CD4-positive, alpha-beta T cell treated with Interleukin-6 at 100 ng/mL for 8 hours (primary cell): ENCODE measurements around the gene TRAPPC12.

ENCODE experiments used
- DNase-seq: peaks from one replicate; pipeline ENCODE4 v3.0.0-alpha.2; 2020; ENCODE audit warnings: mixed read lengths, low spot score

The TRAPPC12 gene

GRCh38 chr2:3470166-3470651 lies 90.7 kb downstream of the TRAPPC12 start:
- no peak for DNase-seq

GRCh38 chr2:3470856-3471737 lies 91.6 kb downstream of the TRAPPC12 start:
- DNase-seq = no peak

DNA sequence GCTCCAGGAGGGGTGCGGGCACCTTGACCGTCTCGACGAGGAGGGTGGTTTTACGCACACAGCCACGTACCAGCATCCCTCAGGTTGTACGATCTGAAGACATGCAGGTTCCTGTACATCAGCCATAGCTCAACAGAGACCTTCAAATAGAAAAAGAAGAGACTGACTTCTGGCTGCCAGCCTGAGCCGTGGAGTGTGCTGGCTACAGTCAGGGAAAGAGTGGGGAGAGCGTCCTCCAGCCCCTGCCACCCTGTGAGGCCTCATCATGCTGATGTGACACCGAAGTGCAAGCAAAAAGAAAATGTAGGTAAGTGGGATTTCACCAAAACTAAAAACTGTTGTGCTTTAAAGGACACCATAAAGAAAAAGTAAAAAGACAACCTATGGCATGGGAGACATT lies 92.8 kb downstream of the TRAPPC12 start:
- DNase-seq = no peak

GRCh38 chr2:3472966-3473365 lies 93.5 kb downstream of the TRAPPC12 start:
- DNase-seq = no peak

DNA sequence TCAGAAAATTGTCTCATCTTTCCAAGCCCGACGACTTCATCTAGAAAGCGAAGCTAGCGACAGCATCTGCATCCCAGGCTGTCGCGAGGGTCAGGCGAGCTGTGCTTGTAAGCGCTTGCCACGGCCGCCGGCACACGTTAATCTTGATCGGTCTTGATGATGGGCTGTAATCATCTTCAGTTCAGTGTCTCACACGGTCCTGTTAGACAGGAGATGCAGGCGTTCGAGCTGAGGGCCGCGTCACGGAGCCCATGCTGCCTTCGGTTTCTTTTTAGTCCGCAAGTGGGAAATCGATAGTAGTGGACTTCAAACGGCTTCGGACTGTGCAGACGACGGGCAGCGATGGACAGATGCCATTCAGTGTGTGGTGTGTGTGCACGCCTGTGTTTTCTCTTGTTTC lies 96.3 kb downstream of the TRAPPC12 start:
- DNase-seq = no peak

DNA sequence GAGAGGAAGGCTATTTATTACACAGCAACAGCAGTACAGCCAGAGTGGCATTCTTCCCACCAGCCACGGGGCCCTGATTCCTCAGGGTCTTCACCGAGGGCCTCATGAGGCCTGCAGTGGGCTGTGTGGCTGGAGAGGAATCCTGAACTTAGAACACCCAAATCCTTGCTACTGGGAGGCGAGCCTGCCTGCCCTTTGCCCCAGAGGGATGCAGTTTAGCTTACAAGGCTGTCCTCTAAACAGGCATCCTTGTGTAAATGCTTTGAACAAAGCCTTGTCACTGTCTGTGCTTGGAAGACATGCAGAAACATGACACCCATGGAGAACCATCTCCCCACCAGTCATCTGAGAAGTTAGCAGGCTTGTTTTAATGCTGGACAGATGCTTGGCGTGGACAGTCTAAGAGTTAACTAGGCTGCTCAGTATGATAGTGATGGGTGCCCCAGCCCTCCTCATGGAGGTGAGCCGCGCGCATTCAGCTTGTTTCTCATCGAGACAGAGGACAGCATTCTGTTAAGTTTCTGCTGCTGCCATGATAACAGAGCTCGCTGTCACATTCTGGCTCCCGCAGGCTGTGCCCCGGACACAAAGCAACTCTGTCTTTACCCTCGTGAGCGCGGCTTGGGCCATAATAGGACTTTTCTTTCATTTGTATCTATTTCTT lies 97.0 kb downstream of the TRAPPC12 start:
- DNase-seq = no peak

DNA sequence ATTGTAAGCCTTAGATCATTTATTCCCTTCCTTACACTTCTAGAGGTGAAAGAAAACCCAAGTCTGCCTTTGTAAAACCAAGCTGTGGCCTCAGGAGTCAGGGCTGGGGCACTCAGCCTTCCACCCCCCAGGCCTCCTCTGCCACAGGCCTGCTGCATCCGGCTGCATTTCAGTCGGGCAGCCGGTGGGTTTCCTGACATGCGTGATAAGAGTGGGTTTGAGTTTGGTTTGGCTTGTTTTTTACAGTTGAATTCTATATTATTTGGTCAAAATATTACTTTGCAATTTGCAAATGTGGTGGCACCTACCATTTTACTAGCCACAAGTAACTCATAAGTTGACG lies 97.5 kb downstream of the TRAPPC12 start:
- DNase-seq = no peak

DNA sequence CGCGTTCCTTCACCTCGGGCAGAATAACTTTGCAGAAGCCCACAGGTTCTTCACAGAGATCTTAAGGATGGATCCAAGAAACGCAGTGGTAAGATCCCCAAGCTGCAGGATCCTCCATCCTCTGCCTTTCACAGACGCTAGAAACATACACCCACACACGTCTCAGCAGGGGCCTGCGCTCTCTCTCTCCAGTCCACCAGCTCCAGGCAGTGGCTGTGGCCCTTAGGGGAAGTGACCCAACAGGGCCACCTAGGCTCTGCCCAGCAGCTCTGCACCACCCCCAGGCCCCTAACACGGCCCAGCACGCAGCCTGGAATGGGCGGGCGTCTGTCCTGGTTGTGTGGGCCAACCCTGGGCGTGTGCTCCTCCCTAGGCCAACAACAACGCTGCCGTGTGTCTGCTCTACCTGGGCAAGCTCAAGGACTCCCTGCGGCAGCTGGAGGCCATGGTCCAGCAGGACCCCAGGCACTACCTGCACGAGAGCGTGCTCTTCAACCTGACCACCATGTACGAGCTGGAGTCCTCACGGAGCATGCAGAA lies 99.4 kb downstream of the TRAPPC12 start:
- DNase-seq = no peak

DNA sequence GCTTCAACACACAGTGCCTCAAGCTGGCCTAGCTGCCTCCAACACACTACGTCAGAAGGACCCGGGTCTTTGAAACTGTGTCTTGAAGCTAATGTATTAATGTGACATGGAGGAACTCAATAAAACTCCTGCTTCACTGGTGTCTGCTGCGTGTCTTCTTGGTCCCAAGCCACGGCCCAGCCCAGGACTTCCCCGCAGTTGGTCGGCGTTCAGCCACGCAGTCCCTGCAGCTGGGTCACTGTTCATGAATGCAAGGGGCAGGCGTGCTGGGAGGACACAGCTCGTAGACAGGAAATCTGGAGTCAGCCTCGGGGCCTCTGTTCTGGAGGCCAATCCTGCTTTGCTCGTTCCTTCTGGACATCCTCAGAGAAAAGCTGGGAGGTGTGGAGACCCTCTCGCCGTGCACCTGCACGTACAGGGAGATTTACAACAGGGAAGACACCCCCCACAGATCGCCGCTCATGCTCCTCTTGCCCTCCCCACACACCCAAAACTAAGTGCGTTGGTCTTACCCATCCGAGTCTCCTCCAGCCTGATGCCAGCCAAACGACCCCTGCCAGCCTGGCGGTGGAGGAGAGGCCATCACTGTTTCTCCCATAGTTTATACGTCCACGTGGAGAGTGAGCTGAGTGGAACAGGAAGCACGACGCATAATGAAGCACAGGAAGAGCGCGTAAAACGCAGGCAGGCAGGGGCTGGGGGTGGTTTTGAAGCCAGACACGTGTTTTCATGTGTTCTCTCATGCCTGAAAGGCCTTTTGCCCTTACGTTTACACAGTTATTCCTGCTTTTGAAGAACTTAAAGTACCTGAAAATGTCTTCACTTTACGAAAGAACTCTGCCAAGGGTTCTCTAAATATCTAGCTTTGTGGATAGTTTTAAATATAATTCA lies 100.2 kb downstream of the TRAPPC12 start:
- no peak for DNase-seq

GRCh38 chr2:3480352-3481010 lies 101.0 kb downstream of the TRAPPC12 start:
- no peak for DNase-seq

DNA sequence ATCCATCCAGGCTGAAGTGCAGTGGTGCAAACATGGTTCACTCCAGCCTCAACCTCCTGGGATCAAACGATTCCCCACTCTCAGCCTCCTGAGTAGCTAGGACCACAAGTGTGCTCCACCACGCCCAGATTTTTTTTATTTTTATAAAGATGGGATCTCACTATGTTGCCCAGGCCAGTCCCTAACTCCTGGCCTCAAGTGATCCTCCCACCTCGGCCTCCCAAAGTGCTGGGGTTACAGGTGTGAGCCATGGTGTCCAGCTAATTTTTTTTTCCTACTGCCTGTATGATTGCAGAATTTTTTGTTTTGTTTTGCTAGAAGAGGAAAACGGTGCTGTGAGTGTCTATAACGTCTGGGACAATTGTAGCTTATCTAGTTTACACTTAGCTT lies 101.5 kb downstream of the TRAPPC12 start:
- DNase-seq = no peak

- DNase-seq = no peak
Measured at GRCh38 chr2:3481736-3482362, 102.4 kb downstream of the TRAPPC12 start.

DNA sequence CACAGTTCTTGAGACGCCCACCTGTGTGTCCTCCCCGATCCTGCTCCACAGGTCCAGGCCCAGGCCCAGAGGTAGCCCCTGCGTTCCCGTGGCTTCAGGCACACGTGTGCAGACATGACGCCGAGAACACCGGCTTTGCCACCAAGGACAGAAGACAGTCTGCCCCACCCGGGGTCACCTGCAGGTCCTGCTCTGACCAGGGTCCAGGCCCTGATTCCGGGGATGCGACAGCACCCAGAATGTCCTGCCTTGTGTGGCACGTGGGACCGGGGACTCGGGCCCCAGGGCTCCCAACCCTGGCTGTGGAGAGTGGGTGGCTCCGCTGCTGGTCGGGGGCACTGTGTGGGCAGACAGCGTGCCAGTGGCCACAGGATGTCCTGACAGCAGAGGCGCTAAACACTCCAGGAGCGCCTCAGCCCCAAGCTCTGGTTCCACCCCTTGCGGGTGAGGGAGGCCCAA lies 102.9 kb downstream of the TRAPPC12 start:
- no peak for DNase-seq

GRCh38 chr2:3483227-3483985 lies 103.9 kb downstream of the TRAPPC12 start:
- no peak for DNase-seq

- no peak for DNase-seq
Measured at GRCh38 chr2:3483986-3484960, 104.8 kb downstream of the TRAPPC12 start.

- DNase-seq = no peak
Measured at GRCh38 chr2:3485166-3485565, 105.7 kb downstream of the TRAPPC12 start.

GRCh38 chr2:3486047-3487027 lies 106.8 kb downstream of the TRAPPC12 start:
- DNase-seq = no peak

DNA sequence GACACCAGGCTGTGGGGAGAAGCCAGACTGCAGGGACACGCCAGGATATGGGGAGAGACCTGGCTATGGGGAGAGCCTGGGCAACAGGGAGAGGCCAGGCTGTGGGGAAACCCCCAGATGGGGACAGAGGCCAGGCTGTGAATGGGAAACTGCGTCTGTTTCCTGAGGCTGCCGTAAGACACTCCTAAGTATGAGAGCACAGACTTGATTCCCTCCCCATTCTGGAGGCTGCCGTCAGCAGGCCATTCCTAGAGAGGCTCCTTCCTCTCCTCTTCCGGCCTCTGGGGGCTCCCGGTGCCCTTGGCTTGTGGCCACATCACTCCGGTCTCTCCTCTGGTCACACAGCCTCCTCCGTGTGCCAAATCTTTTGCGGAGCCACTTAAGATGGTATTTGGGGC lies 107.5 kb downstream of the TRAPPC12 start:
- DNase-seq = no peak
